GM19372 (cell line): Measurements from ENCODE around the gene RSRC1.
"Not testable (repeated sequence)": the region's sequence is repeated elsewhere in the genome, so short reads cannot be mapped to it uniquely, and the experiment has no call there.

Experiments
- ATAC-seq: cut with Tn5 transposase; IDR thresholded peaks from one replicate; pipeline ENCODE4 v1.9.1; 2021; ENCODE audit warnings: mild to moderate bottlenecking, low read depth, moderate library complexity; ENCODE audit not compliant: unreplicated experiment

The RSRC1 gene

GRCh38 chr3:158122721-158123120 lies 12.8 kb downstream of the RSRC1 start:
- not testable (repeated sequence) for ATAC-seq

- no peak for ATAC-seq
These were observed 17.6 kb downstream of the RSRC1 start for GRCh38 chr3:158127250-158128219.

DNA sequence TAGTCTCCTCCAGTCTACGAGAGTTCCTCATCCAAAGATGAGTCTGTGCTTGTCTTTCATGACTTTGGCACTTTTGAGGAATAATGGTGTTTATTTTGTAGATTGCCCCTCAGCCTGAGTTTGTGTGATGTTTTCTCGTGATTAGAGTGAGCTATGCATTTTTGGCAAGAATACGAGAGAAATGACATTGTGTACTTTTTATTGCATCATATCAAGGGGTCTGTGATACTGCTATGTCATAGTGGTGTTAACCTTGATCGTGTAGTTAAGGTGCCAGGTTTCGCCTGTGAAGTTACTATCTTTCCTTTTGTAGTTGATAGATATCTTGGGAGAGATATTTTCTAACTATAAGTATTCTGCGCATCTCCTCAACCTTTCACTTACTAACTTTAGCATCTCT lies 18.9 kb downstream of the RSRC1 start:
- no peak for ATAC-seq

DNA sequence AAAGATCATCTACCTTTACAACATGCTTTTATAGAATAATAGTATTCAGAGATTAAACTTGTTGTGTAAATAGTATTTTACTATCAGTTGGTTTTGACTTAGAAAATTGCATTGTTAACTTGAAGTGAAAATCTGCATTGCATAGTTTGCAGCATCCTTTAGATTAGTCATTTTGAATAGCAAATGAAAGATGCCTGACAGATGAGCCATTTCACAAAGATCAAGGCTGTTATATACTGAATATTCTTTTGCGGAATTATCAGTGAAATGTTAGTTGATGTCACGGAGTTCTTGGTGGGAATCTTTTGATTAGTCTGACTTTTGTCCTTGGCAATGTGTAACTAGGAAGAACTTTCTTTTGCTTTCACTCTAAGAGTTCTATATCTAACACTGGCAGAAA lies 24.5 kb downstream of the RSRC1 start:
- ATAC-seq = no peak

DNA sequence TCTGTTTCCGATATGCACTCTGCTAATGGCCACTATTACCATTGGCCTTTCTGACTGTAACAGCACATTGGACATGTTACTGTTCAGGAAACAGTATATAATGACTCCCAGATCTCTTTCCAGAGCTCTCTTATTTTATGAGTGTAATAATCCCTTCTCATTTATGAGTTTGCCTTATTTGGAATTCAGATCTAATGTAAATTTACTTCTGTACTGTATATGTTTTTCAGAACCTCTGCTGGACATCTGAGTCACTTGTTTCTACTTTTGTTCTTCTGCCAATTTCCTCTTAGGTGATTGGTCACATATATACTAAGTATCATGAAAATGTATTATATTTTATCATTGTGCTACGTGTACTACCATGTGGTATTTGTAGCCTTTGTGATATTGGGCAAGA lies 30.5 kb downstream of the RSRC1 start:
- ATAC-seq = no peak

DNA sequence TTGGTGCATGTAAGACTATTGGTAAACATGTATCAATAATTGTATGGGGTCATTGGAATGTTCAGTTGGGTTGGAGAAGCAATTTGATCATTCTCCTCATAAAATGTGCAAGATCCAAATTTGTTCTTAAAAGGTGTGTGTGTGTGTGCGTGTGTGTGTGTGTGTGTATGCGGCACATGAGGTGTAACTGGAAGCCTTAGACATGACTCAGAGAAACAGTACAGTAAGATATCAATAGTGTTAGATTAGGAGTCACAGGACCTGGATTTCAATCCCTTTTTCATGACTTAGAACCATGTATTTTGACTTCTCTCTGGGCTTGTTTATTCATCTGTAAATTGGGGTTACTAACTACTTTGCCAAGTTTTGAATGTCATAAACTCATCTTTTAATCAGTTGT lies 38.3 kb downstream of the RSRC1 start:
- ATAC-seq = no peak

DNA sequence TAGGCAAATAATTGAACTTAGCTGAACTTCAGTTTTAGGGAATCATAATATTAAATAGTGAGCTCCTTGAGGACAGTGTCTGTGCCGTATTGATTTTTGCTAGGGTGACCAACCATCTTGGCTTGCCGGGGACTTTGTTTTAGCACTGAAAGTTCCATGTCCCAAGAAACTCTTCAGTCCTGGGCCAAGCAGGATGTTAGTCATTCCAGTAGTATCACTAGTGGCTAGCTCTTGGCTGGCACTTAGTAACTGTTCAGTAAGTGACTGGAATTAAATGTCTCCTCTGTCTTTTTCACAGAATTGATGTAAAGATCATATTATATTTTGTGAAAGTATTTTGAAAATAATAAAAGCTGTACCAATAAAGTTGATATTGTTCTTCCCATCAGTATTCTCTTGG lies 42.3 kb downstream of the RSRC1 start:
- no peak for ATAC-seq

DNA sequence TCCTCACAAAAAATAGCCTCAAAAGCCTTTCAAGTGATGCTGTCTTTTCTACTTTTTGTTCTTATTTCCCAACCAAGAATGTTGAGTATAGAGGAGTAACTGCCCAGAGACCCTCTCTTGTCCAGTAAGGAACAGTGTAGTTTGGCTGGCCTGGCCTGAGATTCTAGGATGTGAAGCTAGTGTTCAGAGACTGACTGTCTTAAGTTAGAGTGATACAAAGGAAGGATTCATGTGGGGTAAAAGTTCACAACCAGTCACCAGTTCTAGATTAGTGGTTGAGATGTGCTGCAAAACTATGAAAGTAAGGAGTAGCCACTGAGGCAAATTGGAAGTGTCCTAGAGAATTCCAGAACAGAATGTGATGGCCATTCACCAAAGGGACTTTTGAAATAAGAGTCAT lies 49.1 kb downstream of the RSRC1 start:
- ATAC-seq = no peak

DNA sequence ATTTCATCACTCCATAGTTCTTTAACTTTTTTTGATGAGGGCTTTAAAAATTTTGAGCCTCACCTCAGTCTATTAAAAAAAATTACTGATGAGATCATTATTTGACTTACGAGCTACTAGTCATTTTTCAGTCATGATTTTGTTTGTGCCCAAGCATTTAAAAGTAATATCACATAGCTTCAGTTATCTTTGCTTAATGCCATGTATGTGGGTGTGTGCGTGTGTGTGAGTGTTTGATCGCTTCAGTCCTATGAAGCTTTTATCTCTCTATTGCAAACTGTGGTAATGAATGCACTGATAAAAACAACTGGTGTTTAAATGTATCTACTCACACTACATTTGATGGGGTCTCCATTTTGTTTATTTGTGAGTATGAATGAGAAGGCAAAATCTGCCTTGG lies 49.8 kb downstream of the RSRC1 start:
- ATAC-seq = no peak

- ATAC-seq = no peak
These were observed 51.1 kb downstream of the RSRC1 start for GRCh38 chr3:158160958-158161357.

DNA sequence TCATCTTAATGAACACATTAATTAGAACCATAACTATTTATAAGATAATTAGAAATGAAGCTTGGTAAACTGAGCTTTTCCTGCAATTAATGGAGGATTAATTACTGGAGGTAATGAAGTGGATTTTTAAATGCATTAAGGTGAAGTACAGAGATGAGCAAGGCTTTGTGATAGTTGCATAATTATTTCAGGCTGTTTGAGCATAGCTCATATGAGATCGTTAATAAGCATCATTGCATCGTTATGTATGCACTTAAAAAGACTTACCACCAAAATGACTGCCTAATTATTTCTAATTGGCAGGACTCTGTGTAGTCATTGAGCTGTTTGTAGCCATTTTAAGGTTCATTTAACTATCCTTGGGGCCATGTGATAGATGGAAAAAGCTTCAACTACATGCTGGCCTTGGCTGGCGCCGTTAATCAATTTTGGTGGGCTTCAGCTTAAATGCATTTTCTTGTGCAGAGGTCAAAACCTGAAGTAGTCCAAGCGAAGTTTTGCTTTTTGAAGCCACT lies 55.3 kb downstream of the RSRC1 start:
- ATAC-seq = no peak

DNA sequence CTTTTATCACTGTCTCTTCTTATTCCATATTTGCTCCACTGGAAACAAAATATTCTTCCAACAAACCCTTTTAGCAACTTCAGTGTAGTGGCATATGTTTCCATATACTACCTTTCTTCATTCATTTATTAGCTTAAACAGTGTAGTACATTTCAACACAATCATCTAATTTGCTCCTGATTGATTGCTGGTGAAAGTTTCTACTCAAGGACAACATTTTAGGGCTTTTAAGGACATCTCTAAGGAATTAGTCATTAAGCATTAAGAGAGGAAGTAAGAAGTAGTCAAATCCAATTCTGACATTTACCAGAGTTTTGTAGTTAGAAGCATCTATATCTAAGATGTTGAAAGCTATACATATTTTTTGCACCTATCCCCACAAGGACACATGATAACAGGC lies 55.8 kb downstream of the RSRC1 start:
- no peak for ATAC-seq

GRCh38 chr3:158166223-158166622 lies 56.3 kb downstream of the RSRC1 start:
- no peak for ATAC-seq

DNA sequence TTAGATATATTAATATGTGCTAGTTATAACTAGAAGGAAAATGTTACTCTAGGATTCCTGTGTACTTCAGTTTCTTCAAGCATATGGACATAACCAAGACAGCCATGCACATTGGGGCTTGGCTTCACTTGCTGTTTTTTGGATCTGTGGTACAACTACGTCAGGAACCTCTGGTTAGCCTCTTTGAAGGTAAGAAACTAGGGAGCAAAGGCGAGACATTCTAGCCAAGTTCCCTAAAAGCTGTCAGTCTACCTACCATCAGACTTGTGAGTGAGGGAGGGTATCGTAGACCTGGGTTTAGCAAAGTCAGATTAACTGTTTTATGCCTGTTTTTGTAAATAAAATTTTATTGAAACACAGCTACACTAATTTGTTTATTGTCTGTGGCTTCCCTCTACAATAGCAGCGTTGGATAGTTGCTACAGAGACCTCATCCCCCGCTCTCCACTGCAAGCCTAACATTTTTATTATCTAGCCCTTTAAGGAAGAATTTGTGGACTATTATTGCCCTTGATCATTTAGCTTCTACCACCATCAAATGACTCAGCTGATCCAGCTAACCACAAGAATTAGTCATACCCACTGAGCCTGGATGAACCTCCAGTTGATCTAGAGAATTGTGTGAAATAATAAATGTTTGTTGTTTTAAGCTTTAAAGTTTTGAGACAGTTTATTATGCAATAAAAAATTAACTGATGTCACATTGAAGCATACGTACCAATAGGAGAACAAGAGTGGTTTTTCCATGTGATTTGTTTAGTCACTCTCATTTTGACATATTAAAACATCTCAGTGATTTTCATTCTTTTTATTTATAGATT lies 58.1 kb downstream of the RSRC1 start:
- no peak for ATAC-seq

DNA sequence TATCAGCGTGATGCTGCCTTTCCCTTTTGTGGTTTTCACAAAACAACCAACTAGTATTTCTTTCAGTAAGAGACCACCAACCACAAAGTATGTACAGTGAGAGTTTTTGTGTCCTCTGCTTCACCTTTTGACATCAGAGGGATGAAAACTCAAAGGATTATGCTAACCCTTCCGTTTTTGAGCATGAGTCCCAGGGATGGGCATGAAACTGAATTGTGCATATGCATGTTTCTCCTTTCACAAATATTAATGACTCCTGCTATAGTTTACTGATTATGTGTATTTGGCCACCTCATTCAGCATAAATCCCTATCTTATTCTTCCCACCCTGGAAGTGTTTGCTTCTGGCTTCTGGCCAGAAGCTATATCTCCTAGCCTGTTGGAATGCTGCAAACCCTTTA lies 59.2 kb downstream of the RSRC1 start:
- no peak for ATAC-seq

- ATAC-seq = no peak
These were observed 71.2 kb downstream of the RSRC1 start for GRCh38 chr3:158181096-158181495.

DNA sequence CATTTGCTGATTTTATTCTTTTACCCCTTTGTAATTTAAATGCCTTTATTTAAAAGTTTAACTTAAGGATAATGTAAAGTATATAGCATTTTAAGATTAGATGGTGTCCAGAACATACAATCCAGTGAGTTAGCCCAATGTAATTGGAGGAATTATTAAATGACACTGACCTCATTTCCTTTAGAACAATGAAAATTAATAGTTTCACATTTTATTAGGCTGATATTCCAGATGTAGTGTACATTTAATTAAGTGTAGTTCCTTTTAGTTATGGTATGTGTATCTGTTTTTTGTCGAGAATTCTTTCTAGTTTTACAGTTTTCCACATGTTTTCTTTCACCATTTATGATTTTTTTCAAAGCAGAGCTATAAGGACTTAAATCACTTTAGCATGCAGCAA lies 75.8 kb downstream of the RSRC1 start:
- ATAC-seq = no peak

- ATAC-seq = no peak
These were observed 91.1 kb downstream of the RSRC1 start for GRCh38 chr3:158200955-158201354.

DNA sequence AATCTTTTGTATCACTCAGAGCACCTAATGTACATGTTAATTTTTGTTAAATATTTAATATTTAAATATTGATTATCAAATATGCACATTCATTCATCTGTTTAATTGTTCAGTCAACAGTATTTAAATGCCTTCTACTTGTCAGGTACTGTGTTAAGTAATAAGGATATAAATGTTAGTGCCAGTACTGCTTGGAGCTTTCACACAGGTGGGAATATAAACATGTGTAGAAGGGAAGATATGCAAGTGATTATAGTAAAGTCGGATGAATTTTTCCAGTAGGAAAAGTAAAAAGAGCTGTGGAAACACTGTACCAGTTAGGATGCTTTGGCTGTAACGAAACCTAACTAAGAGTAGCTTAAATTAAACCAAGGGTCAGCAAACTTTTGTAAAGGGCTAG lies 95.4 kb downstream of the RSRC1 start:
- ATAC-seq = no peak

DNA sequence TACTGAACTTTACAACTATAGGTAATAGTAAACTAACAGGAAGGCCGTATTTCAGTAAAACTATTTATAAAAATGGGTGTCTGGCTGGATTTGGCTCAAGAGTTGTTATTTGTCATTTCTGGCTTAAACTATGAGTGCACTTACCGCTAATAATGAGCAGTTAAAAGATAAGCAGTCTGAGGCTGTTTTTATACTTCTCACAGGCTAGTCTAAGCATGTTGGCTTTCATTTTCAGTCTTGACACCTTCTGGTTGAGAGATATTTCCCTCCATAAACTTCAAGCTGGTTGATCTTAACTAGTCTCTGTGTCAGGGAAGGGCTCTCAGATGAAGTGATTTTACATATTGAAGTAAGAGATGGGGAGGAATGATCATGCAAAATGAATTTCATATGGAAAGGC lies 96.1 kb downstream of the RSRC1 start:
- ATAC-seq = no peak

GRCh38 chr3:158210067-158210466 lies 100.2 kb downstream of the RSRC1 start:
- ATAC-seq = no peak
